ENCODE results near the gene LRG1.

DNA sequence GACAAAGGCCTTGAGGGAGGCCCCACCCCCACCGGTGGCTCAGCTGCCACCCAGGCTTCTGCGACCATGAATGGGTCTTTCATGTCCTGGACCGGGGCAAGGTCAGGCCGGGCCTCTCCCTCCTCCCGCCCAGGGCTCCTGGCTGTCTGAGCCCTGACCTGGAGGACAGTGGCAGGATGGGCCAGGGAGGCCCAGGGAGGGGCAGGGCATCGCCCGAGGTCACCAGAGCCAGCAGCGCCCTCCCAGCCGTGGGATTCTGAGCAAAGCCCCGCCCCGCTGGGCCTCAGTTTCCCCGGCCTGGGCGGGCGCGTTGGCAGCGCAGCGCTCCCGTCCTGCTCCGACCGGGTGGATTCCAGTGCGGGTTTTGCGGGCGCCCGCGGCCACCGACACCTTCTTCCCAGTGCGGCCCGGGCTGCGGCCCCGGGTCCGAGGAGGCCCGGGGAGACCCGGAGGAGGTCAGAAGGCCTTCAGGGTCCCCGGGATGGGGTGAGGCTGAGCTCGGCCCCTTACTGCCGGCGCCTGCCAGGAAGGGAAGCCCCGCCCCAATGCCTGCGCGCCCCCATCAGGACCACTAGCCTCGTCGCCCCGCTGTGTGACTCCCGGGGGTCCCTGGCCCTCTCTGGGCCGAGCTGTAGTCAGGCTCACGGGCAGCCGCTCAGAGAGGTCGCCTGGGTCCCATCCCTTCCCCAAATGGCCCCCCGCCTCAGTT is 44.3 kb upstream of the LRG1 start:
- TF ChIP-seq, protein P1, sequence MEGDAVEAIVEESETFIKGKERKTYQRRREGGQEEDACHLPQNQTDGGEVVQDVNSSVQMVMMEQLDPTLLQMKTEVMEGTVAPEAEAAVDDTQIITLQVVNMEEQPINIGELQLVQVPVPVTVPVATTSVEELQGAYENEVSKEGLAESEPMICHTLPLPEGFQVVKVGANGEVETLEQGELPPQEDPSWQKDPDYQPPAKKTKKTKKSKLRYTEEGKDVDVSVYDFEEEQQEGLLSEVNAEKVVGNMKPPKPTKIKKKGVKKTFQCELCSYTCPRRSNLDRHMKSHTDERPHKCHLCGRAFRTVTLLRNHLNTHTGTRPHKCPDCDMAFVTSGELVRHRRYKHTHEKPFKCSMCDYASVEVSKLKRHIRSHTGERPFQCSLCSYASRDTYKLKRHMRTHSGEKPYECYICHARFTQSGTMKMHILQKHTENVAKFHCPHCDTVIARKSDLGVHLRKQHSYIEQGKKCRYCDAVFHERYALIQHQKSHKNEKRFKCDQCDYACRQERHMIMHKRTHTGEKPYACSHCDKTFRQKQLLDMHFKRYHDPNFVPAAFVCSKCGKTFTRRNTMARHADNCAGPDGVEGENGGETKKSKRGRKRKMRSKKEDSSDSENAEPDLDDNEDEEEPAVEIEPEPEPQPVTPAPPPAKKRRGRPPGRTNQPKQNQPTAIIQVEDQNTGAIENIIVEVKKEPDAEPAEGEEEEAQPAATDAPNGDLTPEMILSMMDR (IDR thresholded peaks at IDR 0.05): no peak
- peak in 1 of 2 donors; percentile 67 for TF ChIP-seq POLR2A (IDR thresholded peaks at IDR 0.05)

Measured in adrenal gland (tissue), 5 donors.